Esophagus (tissue), 2 donors: ENCODE data around the gene SLC25A10. TPM values are rescaled to one million over a fixed set of nuclear protein-coding genes. Genes with fewer than 3 reads are reported as not detected.
A peak's percentile ranks its signal among the peaks of the same experiment; 100 is the strongest.

Experiments
- H3K27ac ChIP-seq, 2 donors: one replicate each; pipeline ENCODE4 v1.5.1; 2013; ENCODE audit warnings: low read depth in 2 of 2, mild to moderate bottlenecking in 2 of 2, inconsistent platforms in 1 of 2, low read length in 1 of 2, moderate library complexity in 1 of 2
- H3K27me3 ChIP-seq, 2 donors: one replicate each; pipeline ENCODE4 v1.6.1; 2013; ENCODE audit warnings: low read length in 2 of 2, control low read depth in 1 of 2, mild to moderate bottlenecking in 1 of 2; ENCODE audit not compliant: insufficient read depth in 2 of 2, control insufficient read depth in 1 of 2
- H3K36me3 ChIP-seq, 2 donors: one replicate each; pipeline ENCODE4 v1.6.1; 2013; ENCODE audit warnings: low read length in 1 of 2; ENCODE audit not compliant: control insufficient read depth in 2 of 2, insufficient read depth in 2 of 2
- H3K4me1 ChIP-seq, 2 donors: one replicate each; pipeline ENCODE4 v1.6.1; 2013; ENCODE audit warnings: low read length in 1 of 2; ENCODE audit not compliant: control insufficient read depth in 2 of 2, insufficient read depth in 2 of 2
- H3K4me3 ChIP-seq, 2 donors: one replicate each; pipeline ENCODE4 v1.5.1; 2013; ENCODE audit warnings: low read length in 2 of 2, mild to moderate bottlenecking in 2 of 2, low read depth in 1 of 2, moderate library complexity in 1 of 2
- H3K9me3 ChIP-seq, 2 donors: one replicate each; pipeline ENCODE4 v1.6.1; 2013; ENCODE audit warnings: mild to moderate bottlenecking in 2 of 2, low read depth in 1 of 2, low read length in 1 of 2, moderate library complexity in 1 of 2; ENCODE audit not compliant: control insufficient read depth in 2 of 2, insufficient read depth in 1 of 2
- WGBS, 2 donors: extraction: QIAGEN DNeasy Blood & Tissue Kit; methylation state at CpG; one replicate each; pipeline ENCODE4 v1.1.7; 2013; 5-methylcytosine and 5-hydroxymethylcytosine counted together
- polyA plus RNA-seq, 2 donors: library from polyadenylated mRNA; stranded (reverse); fragments of 200-250 nt; gene quantifications; one replicate each; pipeline ENCODE4 v1.2.3, GENCODE V29; 2013
- donor health status: healthy with polysubstance abuse.
- donor health status: Bipolar disorder and iron deficiency.

SLC25A10 gene
- polyA plus RNA-seq, 2 donors = 40.5 to 42.4 TPM

GRCh38 chr17:81719410-81720266 lies 7.6 kb downstream of the SLC25A10 start:
- Histone ChIP-seq H3K36me3 (peaks cover 0 to 34% of the 10 kb centered on the region in 2 donors), H3K4me1 (peaks cover 0 to 14% of the 10 kb centered on the region in 2 donors), H3K9me3 (no peaks in the 10 kb centered on the region), H3K27ac (no peak overlapping the region), H3K4me3 (no peak overlapping the region), H3K27me3 (no peaks in the 10 kb centered on the region)
- 86% methylated on average over 31 to 32 of the region's 33 CpGs for WGBS, 2 donors

GRCh38 chr17:81720267-81721071 lies 8.4 kb downstream of the SLC25A10 start:
- Histone ChIP-seq H3K27ac (no peak overlapping the region), H3K27me3 (no peaks in the 10 kb centered on the region), H3K4me3 (no peak overlapping the region), H3K4me1 (peaks cover 0 to 14% of the 10 kb centered on the region in 2 donors), H3K36me3 (peaks cover 0 to 31% of the 10 kb centered on the region in 2 donors), H3K9me3 (no peaks in the 10 kb centered on the region)
- 85 to 87% methylated on average over 33 of the region's 33 CpGs for WGBS, 2 donors

- H3K27ac ChIP-seq = peak overlapping the region; percentile 91 to 96
Observed at GRCh38 chr17:81722184-81723120, 10.4 kb downstream of the SLC25A10 start.

GRCh38 chr17:81723651-81724209 lies 11.6 kb downstream of the SLC25A10 start:
- H3K4me3 ChIP-seq = no peak overlapping the region
- H3K27me3 ChIP-seq = no peaks in the 10 kb centered on the region
- peaks cover 0 to 12% of the 10 kb centered on the region in 2 donors for H3K36me3 ChIP-seq
- H3K27ac ChIP-seq = peak overlapping the region; percentile 91 to 93
- H3K9me3 ChIP-seq = no peaks in the 10 kb centered on the region
- WGBS, 2 donors = 31 to 35% methylated on average over 12 of the region's 12 CpGs
- peaks cover 0 to 14% of the 10 kb centered on the region in 2 donors for H3K4me1 ChIP-seq

More at GRCh38 chr17:81722184-81723120, 10.4 kb downstream of the SLC25A10 start:
- Histone ChIP-seq H3K9me3 (no peaks in the 10 kb centered on the region), H3K4me1 (peaks cover 0 to 14% of the 10 kb centered on the region in 2 donors), H3K4me3 (no peak overlapping the region), H3K27me3 (no peaks in the 10 kb centered on the region), H3K36me3 (peaks cover 0 to 14% of the 10 kb centered on the region in 2 donors)
- WGBS, 2 donors = 30 to 36% methylated on average over 10 of the region's 10 CpGs

GRCh38 chr17:81725439-81725838 lies 13.4 kb downstream of the SLC25A10 start:
- H3K36me3 ChIP-seq = peaks cover 0 to 6% of the 10 kb centered on the region in 2 donors
- peak overlapping the region; percentile 49 to 65 for H3K27ac ChIP-seq
- H3K4me3 ChIP-seq = no peak overlapping the region
- H3K4me1 ChIP-seq = peaks cover 0 to 14% of the 10 kb centered on the region in 2 donors
- WGBS, 2 donors = 75 to 80% methylated on average over 9 of the region's 9 CpGs
- no peaks in the 10 kb centered on the region for H3K27me3 ChIP-seq
- no peaks in the 10 kb centered on the region for H3K9me3 ChIP-seq

GRCh38 chr17:81726004-81726403 lies 13.9 kb downstream of the SLC25A10 start:
- H3K4me1 ChIP-seq = peaks cover 0 to 14% of the 10 kb centered on the region in 2 donors
- no peak overlapping the region for H3K4me3 ChIP-seq
- peaks cover 0 to under 1% of the 10 kb centered on the region in 2 donors for H3K36me3 ChIP-seq
- H3K27ac ChIP-seq = peak overlapping the region; percentile 49 to 66
- 42 to 47% methylated on average over 9 of the region's 9 CpGs for WGBS, 2 donors
- H3K27me3 ChIP-seq = no peaks in the 10 kb centered on the region
- H3K9me3 ChIP-seq = no peaks in the 10 kb centered on the region

- H3K9me3 ChIP-seq = no peaks in the 10 kb centered on the region
- 53 to 60% methylated on average over 23 of the region's 23 CpGs for WGBS, 2 donors
- H3K27me3 ChIP-seq = no peaks in the 10 kb centered on the region
- H3K27ac ChIP-seq = peak overlapping the region; percentile 49 to 62
- no peaks in the 10 kb centered on the region for H3K36me3 ChIP-seq
- no peak overlapping the region for H3K4me3 ChIP-seq
- H3K4me1 ChIP-seq = peaks cover 0 to 9% of the 10 kb centered on the region in 2 donors
Observed at GRCh38 chr17:81727324-81728031, 15.4 kb downstream of the SLC25A10 start.

- H3K9me3 ChIP-seq = no peaks in the 10 kb centered on the region
- H3K4me1 ChIP-seq = peaks cover 0 to 29% of the 10 kb centered on the region in 2 donors
- peak overlapping the region; percentile 35 to 74 for H3K27ac ChIP-seq
- no peak overlapping the region for H3K4me3 ChIP-seq
- 39% methylated on average over 32 of the region's 32 CpGs for WGBS, 2 donors
- no peaks in the 10 kb centered on the region for H3K36me3 ChIP-seq
- H3K27me3 ChIP-seq = no peaks in the 10 kb centered on the region
Observed at GRCh38 chr17:81733507-81734404, 21.7 kb downstream of the SLC25A10 start.
